HepG2 (cell line): ENCODE results near the gene WSCD2.

ENCODE experiments used
- FOXP1 ChIP-seq, 2 experiments: fragments of 450-650 bp in 1 of 2; IDR thresholded peaks; 2 replicates each; pipeline ENCODE4 v1.6.1; 2017 to 2018; ENCODE audit warnings: antibody characterized with exemption in 1 of 2
- JUN ChIP-seq: sonication (generic); formaldehyde crosslinking; IDR thresholded peaks from 2 replicates; pipeline ENCODE4 v1.4.0; 2020; ENCODE audit warnings: mild to moderate bottlenecking, missing genetic modification reagents
- KDM4B ChIP-seq: sonication (generic); formaldehyde crosslinking; IDR thresholded peaks from 2 replicates; pipeline ENCODE4 v1.4.0; 2020; ENCODE audit warnings: missing genetic modification reagents
- MAFK ChIP-seq, 2 experiments: IDR thresholded peaks in 1 of 2; conservative IDR thresholded peaks in 1 of 2; 2 replicates each; pipeline ENCODE4 v1.6.1; 2011; ENCODE audit warnings: improper control_type of control experiment in 2 of 2, low read length in 2 of 2
- MIER2 ChIP-seq: IDR thresholded peaks from 2 replicates; pipeline ENCODE4 v1.6.1; 2016; ENCODE audit warnings: missing biosample characterization, missing genetic modification reagents
- MXI1 ChIP-seq: IDR thresholded peaks from 3 replicates; pipeline ENCODE4 v1.6.1; 2012; ENCODE audit warnings: low read depth, low read length, inconsistent platforms, borderline replicate concordance
- MYC ChIP-seq: sonication (generic); formaldehyde crosslinking; IDR thresholded peaks from 2 replicates; pipeline ENCODE4 v1.9.0; 2021; ENCODE audit warnings: missing genetic modification reagents, borderline replicate concordance
- PCBP2 ChIP-seq: fragments of 200-400 bp; formaldehyde crosslinking; optimal IDR thresholded peaks from 2 replicates; pipeline ENCODE3; 2018; ENCODE audit warnings: low read length, low read depth; ENCODE audit not compliant: poor library complexity, severe bottlenecking
- POLR2A ChIP-seq, 2 experiments: IDR thresholded peaks; 2 replicates each; pipeline ENCODE4 v1.6.1; 2011; ENCODE audit warnings: low read depth in 2 of 2, low read length in 2 of 2, mild to moderate bottlenecking in 1 of 2, moderate library complexity in 1 of 2; ENCODE audit not compliant: insufficient read depth in 1 of 2
- ZNF883 ChIP-seq: sonication (generic); formaldehyde crosslinking; IDR thresholded peaks from 2 replicates; pipeline ENCODE4 v1.5.1; 2020; ENCODE audit warnings: mild to moderate bottlenecking, missing genetic modification reagents; ENCODE audit errors: not compliant biosample characterization
- TF ChIP-seq, protein P1 (sequence below): sonication (generic); formaldehyde crosslinking; IDR thresholded peaks from 2 replicates; pipeline ENCODE4 v1.4.0; 2020; ENCODE audit warnings: missing genetic modification reagents, borderline replicate concordance
- TF ChIP-seq, protein P2 (sequence below): sonication (generic); formaldehyde crosslinking; IDR thresholded peaks from 2 replicates; pipeline ENCODE4 v1.8.1; 2022; ENCODE audit warnings: mild to moderate bottlenecking, missing genetic modification reagents
- TF ChIP-seq, protein P3 (sequence below): fragments of 450-650 bp; IDR thresholded peaks from 2 replicates; pipeline ENCODE4 v1.6.1; 2016

DNA sequence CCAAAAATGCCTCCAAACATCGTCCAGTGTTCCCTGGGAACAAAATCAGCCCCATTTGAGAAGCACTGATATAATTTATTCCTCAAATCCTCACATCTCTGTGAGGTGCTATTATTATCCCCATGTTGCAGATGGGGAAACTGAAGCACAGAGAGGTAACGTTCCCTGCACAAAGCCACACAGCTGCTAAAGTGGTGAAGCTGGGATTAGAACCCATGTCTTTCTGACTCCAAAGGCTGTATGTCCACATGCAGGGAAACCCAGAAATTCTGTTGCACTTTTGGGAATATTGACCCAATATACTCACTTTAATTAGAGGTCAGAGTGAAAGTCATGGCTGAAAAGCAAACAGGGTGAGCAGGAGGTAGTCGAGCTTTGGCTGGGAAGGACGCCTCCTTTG is 19.1 kb upstream of the WSCD2 start:
- no peak for TF ChIP-seq POLR2A (IDR thresholded peaks at IDR 0.05; ENCODE audit: insufficient read depth in 1 of 2, low read depth in 2 of 2, low read length in 2 of 2)
- TF ChIP-seq, protein P1, sequence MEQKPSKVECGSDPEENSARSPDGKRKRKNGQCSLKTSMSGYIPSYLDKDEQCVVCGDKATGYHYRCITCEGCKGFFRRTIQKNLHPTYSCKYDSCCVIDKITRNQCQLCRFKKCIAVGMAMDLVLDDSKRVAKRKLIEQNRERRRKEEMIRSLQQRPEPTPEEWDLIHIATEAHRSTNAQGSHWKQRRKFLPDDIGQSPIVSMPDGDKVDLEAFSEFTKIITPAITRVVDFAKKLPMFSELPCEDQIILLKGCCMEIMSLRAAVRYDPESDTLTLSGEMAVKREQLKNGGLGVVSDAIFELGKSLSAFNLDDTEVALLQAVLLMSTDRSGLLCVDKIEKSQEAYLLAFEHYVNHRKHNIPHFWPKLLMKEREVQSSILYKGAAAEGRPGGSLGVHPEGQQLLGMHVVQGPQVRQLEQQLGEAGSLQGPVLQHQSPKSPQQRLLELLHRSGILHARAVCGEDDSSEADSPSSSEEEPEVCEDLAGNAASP (CRISPR knock-in tag): no peak
- no peak for TF ChIP-seq PCBP2
- TF ChIP-seq JUN (CRISPR knock-in tag): no peak
- no peak for TF ChIP-seq KDM4B (CRISPR knock-in tag)
- no peak for TF ChIP-seq FOXP1 (IDR thresholded peaks at IDR 0.05)
- TF ChIP-seq FOXP1 (CRISPR knock-in tag; IDR thresholded peaks at IDR 0.05): no peak
- no peak for TF ChIP-seq MXI1
- no peak for TF ChIP-seq ZNF883
- no peak for TF ChIP-seq MAFK (conservative IDR thresholded peaks at IDR 0.05 in 1 of 2, IDR thresholded peaks at IDR 0.05 in 1 of 2; ENCODE audit: low read length in 2 of 2)
- TF ChIP-seq MIER2: no peak
- no peak for TF ChIP-seq MYC (CRISPR knock-in tag)
- TF ChIP-seq, protein P2, sequence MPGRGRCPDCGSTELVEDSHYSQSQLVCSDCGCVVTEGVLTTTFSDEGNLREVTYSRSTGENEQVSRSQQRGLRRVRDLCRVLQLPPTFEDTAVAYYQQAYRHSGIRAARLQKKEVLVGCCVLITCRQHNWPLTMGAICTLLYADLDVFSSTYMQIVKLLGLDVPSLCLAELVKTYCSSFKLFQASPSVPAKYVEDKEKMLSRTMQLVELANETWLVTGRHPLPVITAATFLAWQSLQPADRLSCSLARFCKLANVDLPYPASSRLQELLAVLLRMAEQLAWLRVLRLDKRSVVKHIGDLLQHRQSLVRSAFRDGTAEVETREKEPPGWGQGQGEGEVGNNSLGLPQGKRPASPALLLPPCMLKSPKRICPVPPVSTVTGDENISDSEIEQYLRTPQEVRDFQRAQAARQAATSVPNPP: no peak
- TF ChIP-seq, protein P3, sequence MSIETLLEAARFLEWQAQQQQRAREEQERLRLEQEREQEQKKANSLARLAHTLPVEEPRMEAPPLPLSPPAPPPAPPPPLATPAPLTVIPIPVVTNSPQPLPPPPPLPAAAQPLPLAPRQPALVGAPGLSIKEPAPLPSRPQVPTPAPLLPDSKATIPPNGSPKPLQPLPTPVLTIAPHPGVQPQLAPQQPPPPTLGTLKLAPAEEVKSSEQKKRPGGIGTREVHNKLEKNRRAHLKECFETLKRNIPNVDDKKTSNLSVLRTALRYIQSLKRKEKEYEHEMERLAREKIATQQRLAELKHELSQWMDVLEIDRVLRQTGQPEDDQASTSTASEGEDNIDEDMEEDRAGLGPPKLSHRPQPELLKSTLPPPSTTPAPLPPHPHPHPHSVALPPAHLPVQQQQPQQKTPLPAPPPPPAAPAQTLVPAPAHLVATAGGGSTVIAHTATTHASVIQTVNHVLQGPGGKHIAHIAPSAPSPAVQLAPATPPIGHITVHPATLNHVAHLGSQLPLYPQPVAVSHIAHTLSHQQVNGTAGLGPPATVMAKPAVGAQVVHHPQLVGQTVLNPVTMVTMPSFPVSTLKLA: no peak
